ENCODE data around the gene TUBB3. TPM values are rescaled to one million over a fixed set of nuclear protein-coding genes. Genes with fewer than 3 reads are reported as not detected.
"Not testable (repeated sequence)": the region's sequence is repeated elsewhere in the genome, so short reads cannot be mapped to it uniquely, and the experiment has no call there.

TUBB3 gene
- total and polyA plus RNA-seq, 9 of the 15 experiments (the other 6 are each of a cell fraction or from before 2014, with no cell fraction given): 0.18 to 12.5 (median 5.0) TPM

- TF ChIP-seq VEZF1 (CRISPR knock-in tag; IDR thresholded peaks at IDR 0.05): no peak
- 0 out of 2 replicates have a peak, but pooled peaks have one; percentile 17 for TF ChIP-seq EGR1 (conservative IDR thresholded peaks at IDR 0.05)
- no peak for TF ChIP-seq ARID3A (IDR thresholded peaks at IDR 0.05; ENCODE audit: borderline replicate concordance, low read depth, low read length)
- peak; percentile 64; the same call in 1 of the 2 replicates for TF ChIP-seq MYNN (IDR thresholded peaks at IDR 0.05)
- no peak for TF ChIP-seq MYNN (CRISPR knock-in tag; IDR thresholded peaks at IDR 0.05)
- no peak for TF ChIP-seq ZNF583 (CRISPR knock-in tag; IDR thresholded peaks at IDR 0.05)
- 0 out of 2 replicates have a peak, but pooled peaks have one; percentile 24 for TF ChIP-seq ARID4B (CRISPR knock-in tag; IDR thresholded peaks at IDR 0.05)
- no peak for TF ChIP-seq NRF1 (conservative IDR thresholded peaks at IDR 0.05 in 1 of 2, IDR thresholded peaks at IDR 0.05 in 1 of 2)
- peak; percentile 77; the same call in 1 of the 2 replicates for TF ChIP-seq STAT5A (IDR thresholded peaks at IDR 0.05; ENCODE audit: borderline replicate concordance, low read length)
Observed at GRCh38 chr16:89913408-89914387, 9.4 kb upstream of the TUBB3 start (continued).

- H3K4me3 ChIP-seq; ATAC-seq; BruUV-seq (replicated peaks): not testable (repeated sequence)
Observed at GRCh38 chr16:89914642-89915285, 8.4 kb upstream of the TUBB3 start.

More at GRCh38 chr16:89914642-89915285, 8.4 kb upstream of the TUBB3 start:
- H2AFZ ChIP-seq (ENCODE audit: low read depth, low read length); H3K9me3 ChIP-seq (replicated peaks; ENCODE audit: control insufficient read depth, insufficient read depth, low read depth, low read length); CTCF ChIA-PET (ENCODE audit: low intra/inter-chr PET ratio); H3K27ac ChIP-seq (ENCODE audit: extremely low read depth, low read depth, low read length); H3K79me2 ChIP-seq (ENCODE audit: control insufficient read depth, insufficient read depth, low read length); DNase-seq (ENCODE audit: extremely low read depth in 1 of 4, low spot score in 3 of 4); FAIRE-seq; H3K4me2 ChIP-seq (ENCODE audit: insufficient read depth, low read length); H4K20me1 ChIP-seq (replicated peaks; ENCODE audit: control insufficient read depth, insufficient read depth, low read length); in situ Hi-C loops (cut with MboI); H3K27me3 ChIP-seq (ENCODE audit: control insufficient read depth in 2 of 2, insufficient read depth in 2 of 2, low read length in 2 of 2); H3K9me1 ChIP-seq (ENCODE audit: control insufficient read depth, insufficient read depth, low read length): not testable (repeated sequence)
- POLR2A ChIA-PET: interaction anchor here (0.7 to 1.2 kb wide), 2 partner anchors 8 to 9 kb away, joined by 3 to 8 read pairs; no protein-coding TSS in a partner anchor
- Histone ChIP-seq H3K9ac (ENCODE audit: insufficient read depth in 1 of 2, low read depth in 2 of 2, low read length in 2 of 2) (0 out of 4 replicates have a peak overlapping the region, but pooled peaks of 1 of the 2 experiments have one; percentile 22), H3K36me3 (ENCODE audit: control insufficient read depth, insufficient read depth, low read length) (peaks cover 29% of the 10 kb centered on the region; the same call in 2 of the 3 replicates), H3K4me1 (replicated peaks in 1 of 2; ENCODE audit: control insufficient read depth in 2 of 2, insufficient read depth in 2 of 2, low read length in 2 of 2) (peaks cover 18 to 67% of the 10 kb centered on the region in 2 experiments)
- intact Hi-C loops (cut with micrococcal nuclease): loop anchor here (5.0 kb wide), 1 partner anchor 212 kb away; the partner anchor contains the start of gene SPATA2L
- 48% methylated on average over 11 of the region's 11 CpGs for WGBS (ENCODE audit: insufficient coverage, low coverage, missing lambda C conversion rate)

Measured in K562 (cell line).